ENCODE measurements around the gene TCF7L1.
"Not testable (repeated sequence)": the region's sequence is repeated elsewhere in the genome, so short reads cannot be mapped to it uniquely, and the experiment has no call there.

TCF7L1 gene

DNA sequence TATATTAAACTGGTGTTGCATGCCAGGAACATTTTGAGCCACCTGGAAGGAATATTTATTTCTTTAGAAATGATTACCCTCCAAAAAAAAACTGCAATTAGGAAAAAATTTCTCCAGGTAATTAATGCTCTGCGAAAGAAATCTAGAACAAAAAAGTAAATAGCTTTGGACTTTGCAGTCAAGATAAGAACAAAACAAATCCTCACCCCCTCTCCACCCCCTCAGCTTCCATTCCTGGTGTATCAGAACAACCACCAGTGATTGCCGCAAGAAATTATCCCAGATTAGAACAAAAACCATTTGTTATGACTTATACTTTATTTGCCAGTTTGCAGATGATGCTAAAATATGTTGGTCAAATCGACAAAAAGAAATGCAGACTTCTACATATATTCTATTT is 17.0 kb upstream of the TCF7L1 start:
- H3K27me3 Mint-ChIP-seq = peaks cover 13% of the 10 kb centered on the region
- H3K27ac Mint-ChIP-seq = no peak overlapping the region
- ATAC-seq = no peak
- H3K4me3 Mint-ChIP-seq = no peak overlapping the region
- H3K4me1 Mint-ChIP-seq = no peaks in the 10 kb centered on the region
- no peaks in the 10 kb centered on the region for H3K9me3 Mint-ChIP-seq
- no peaks in the 10 kb centered on the region for H3K36me3 Mint-ChIP-seq

DNA sequence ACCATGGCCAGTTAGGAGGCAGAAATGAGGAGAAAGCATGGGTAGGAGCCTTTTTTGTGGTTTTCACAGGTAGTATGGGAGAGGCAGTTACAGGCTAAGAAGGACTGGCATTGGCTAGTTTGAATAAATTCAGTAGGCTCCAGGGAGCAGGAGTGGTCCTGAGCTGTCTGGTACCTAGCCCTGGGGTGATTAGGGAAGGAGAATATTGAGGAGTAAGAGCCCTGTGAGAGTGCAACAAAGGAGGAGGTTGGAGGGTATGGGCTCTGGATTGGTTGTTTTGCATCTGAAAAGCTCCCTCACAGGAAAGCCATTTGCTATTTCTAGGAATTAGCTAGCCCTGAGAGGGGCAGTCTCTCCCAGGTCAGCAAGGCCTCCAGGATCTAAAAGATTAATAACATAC is 13.3 kb upstream of the TCF7L1 start:
- H3K27ac Mint-ChIP-seq = no peak overlapping the region
- H3K4me3 Mint-ChIP-seq = no peak overlapping the region
- no peaks in the 10 kb centered on the region for H3K9me3 Mint-ChIP-seq
- H3K27me3 Mint-ChIP-seq = no peaks in the 10 kb centered on the region
- H3K36me3 Mint-ChIP-seq = no peaks in the 10 kb centered on the region
- no peak for ATAC-seq
- no peaks in the 10 kb centered on the region for H3K4me1 Mint-ChIP-seq

DNA sequence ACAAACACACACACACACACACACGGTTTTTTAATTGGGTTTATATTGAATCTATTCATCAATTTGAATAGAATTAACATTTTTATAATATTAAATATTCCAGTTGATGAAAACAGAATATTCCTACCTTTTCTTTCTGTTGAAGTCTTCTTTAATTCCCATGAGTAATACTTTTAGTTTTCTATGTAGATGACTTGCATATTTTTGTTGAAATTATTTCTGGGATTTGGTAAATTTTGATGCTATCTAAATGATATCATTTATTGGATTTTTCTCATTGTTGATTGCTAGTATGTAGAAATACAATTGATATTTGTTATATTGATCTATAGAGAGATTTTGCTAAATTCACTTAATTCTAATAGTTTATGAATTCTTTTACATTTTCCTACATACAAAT is 12.8 kb upstream of the TCF7L1 start:
- ATAC-seq = no peak
- Mint-ChIP-seq H3K9me3 (no peaks in the 10 kb centered on the region), H3K27ac (no peak overlapping the region), H3K27me3 (no peaks in the 10 kb centered on the region), H3K36me3 (no peaks in the 10 kb centered on the region), H3K4me3 (no peak overlapping the region), H3K4me1 (no peaks in the 10 kb centered on the region)

DNA sequence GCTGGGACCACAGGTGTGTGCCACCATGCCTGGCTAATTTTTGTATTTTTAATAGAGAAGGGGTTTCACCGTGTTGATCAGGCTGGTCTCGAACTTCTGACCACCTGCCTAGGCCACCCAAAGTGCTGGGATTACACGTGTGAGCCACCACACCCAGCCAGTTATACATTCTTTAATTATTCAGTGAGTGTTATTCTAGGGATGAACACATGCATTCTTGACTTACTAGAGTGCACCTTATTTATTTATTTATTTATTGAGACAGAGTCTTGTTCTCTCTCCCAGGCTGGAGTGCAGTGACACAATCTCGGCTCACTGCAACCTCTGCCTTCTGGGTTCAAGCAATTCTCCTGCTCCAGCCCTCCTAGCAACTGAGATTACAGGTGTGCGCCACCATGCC is 6.7 kb upstream of the TCF7L1 start:
- not testable (repeated sequence) for H3K27ac Mint-ChIP-seq, H3K36me3 Mint-ChIP-seq, H3K4me3 Mint-ChIP-seq, H3K4me1 Mint-ChIP-seq, H3K9me3 Mint-ChIP-seq, ATAC-seq
- H3K27me3 Mint-ChIP-seq = peaks cover 26% of the 10 kb centered on the region

- Mint-ChIP-seq H3K9me3 (no peaks in the 10 kb centered on the region), H3K36me3 (no peaks in the 10 kb centered on the region), H3K4me1 (peaks cover 7% of the 10 kb centered on the region), H3K27me3 (peaks cover 36% of the 10 kb centered on the region), H3K4me3 (no peak overlapping the region), H3K27ac (no peak overlapping the region)
- ATAC-seq = no peak
Measured at GRCh38 chr2:85129861-85130260, 3.3 kb upstream of the TCF7L1 start.

- no peak for ATAC-seq
- H3K4me3 Mint-ChIP-seq = no peak overlapping the region
- H3K4me1 Mint-ChIP-seq = peaks cover 7% of the 10 kb centered on the region
- no peaks in the 10 kb centered on the region for H3K9me3 Mint-ChIP-seq
- no peak overlapping the region for H3K27ac Mint-ChIP-seq
- peaks cover 40% of the 10 kb centered on the region for H3K27me3 Mint-ChIP-seq
- no peaks in the 10 kb centered on the region for H3K36me3 Mint-ChIP-seq
Measured at GRCh38 chr2:85130407-85130806, 2.8 kb upstream of the TCF7L1 start.

DNA sequence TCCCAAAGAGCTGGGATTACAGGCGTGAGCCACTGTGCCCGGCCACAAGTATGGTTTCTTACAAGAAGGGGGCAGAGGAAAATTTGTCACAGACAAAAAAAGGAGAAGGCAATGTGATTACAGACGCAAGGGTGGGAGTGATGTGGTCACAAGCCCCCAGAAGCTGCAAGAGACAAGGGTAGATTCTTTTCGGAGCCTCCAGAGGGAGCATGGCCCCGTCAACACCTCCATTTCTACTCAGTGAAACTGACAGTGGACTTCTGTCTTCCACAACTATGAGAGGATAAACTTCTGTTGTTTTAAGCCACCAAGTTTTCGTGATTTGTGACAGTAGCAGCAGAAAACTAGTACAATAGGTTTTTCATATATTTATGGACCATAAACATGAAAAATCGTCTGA is 2.1 kb upstream of the TCF7L1 start:
- peaks cover 47% of the 10 kb centered on the region for H3K27me3 Mint-ChIP-seq
- no peaks in the 10 kb centered on the region for H3K9me3 Mint-ChIP-seq

GRCh38 chr2:85132397-85132796 is 795 bp upstream of the TCF7L1 start:
- Mint-ChIP-seq H3K27me3 (peaks cover 55% of the 10 kb centered on the region), H3K27ac (no peak overlapping the region), H3K4me1 (peaks cover 7% of the 10 kb centered on the region), H3K9me3 (no peaks in the 10 kb centered on the region), H3K36me3 (no peaks in the 10 kb centered on the region), H3K4me3 (peak overlapping the region; percentile 79)
- ATAC-seq = no peak

More for the DNA sequence above, 2.1 kb upstream of the TCF7L1 start:
- H3K36me3 Mint-ChIP-seq = no peaks in the 10 kb centered on the region
- H3K27ac Mint-ChIP-seq = no peak overlapping the region
- no peak overlapping the region for H3K4me3 Mint-ChIP-seq
- ATAC-seq = no peak
- peaks cover 7% of the 10 kb centered on the region for H3K4me1 Mint-ChIP-seq

GRCh38 chr2:85133751-85134254 is 611 bp downstream of the TCF7L1 start:
- Mint-ChIP-seq H3K36me3 (no peaks in the 10 kb centered on the region), H3K4me1 (peaks cover 7% of the 10 kb centered on the region), H3K27me3 (peaks cover 44% of the 10 kb centered on the region), H3K4me3 (peak overlapping the region; percentile 48), H3K27ac (no peak overlapping the region), H3K9me3 (no peaks in the 10 kb centered on the region)
- ATAC-seq = no peak

DNA sequence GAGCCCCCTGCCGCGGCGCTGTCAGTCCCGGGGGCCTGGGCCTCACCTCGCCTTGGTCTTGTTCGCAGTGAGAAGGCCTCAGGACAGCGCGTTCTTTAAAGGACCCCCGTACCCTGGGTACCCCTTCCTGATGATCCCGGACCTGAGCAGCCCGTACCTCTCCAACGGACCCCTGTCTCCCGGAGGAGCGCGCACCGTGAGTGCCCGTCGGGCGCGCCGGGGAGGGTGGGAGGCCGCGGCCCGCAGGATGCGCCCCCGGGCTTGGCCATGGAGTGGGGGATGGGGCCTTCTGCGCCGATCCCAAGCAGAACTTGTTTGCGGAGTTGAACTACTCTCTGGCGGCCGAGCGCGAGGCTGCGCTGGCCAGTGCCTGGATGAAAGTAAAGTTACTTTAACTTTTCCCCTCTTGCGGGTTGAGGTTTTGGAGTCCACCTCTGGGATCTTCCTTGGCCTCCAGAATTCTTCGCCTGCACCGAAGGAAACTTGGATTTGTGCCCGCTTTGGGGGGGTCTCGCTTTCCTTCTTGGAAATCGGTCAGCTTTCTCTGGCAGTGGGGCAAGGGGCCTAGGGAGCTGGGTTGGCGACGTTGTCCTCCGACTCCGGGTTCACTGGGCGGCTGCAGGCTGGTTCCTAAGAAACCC is 1.2 kb downstream of the TCF7L1 start:
- Mint-ChIP-seq H3K36me3 (no peaks in the 10 kb centered on the region), H3K4me3 (peak overlapping the region; percentile 13), H3K27ac (no peak overlapping the region), H3K9me3 (no peaks in the 10 kb centered on the region), H3K4me1 (peaks cover 7% of the 10 kb centered on the region), H3K27me3 (peaks cover 48% of the 10 kb centered on the region)
- ATAC-seq = no peak

DNA sequence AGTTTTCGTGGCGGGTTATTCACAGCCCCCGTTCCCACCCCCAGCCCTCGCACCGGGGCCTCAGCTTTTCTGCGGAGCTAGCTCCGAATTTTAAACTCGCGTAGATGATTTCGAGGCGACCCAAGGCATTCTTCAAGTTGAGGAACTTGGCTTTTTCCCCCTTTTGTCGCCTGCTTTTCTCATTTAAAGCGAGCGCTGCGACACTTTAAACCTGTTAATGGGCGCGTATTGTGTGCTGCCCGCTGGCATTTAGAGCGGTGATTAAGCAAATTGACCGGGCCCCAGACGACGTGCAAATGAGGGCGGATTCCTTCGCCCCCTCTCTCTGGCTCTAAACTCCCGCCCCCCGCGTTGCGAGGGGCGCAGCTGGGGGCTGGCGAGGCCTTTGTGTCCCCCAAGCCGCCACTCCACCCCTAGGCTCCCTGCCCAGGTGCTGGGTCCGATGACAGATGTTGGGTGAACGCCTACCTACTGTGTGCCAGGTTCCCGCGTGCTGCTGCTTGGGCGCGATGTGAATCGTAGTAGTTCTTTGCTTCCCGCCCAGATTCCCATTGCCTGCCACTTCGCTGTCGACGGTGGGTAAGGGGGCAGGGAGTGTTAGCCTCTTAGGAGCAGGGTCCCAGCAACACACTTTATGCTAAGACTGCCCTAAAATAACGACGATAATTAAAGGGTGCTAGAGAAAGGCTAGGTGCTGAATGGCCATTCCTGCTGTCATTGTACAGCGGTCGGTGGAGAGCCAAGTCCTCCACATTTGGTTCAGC is 1.9 kb downstream of the TCF7L1 start:
- peaks cover 7% of the 10 kb centered on the region for H3K4me1 Mint-ChIP-seq
- no peak for ATAC-seq
- H3K27ac Mint-ChIP-seq = no peak overlapping the region
- peaks cover 53% of the 10 kb centered on the region for H3K27me3 Mint-ChIP-seq
- H3K9me3 Mint-ChIP-seq = no peaks in the 10 kb centered on the region
- H3K36me3 Mint-ChIP-seq = no peaks in the 10 kb centered on the region
- H3K4me3 Mint-ChIP-seq = peak overlapping the region; percentile 13

DNA sequence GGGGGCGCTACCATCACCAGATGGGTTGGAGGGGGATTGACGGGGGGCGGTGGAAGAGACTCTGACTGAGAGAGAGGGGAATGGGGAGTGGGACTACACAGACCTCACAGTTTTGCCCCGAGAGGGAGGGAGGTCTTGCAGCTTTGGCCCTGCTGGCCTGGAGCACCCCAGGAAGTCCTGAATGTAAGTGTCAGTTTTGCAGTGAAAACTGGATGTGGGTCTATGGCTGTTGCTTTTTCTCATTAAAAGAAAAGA is 2.4 kb downstream of the TCF7L1 start:
- H3K4me1 Mint-ChIP-seq = peaks cover 7% of the 10 kb centered on the region
- no peak overlapping the region for H3K27ac Mint-ChIP-seq
- ATAC-seq = no peak
- H3K9me3 Mint-ChIP-seq = no peaks in the 10 kb centered on the region
- H3K4me3 Mint-ChIP-seq = no peak overlapping the region
- H3K27me3 Mint-ChIP-seq = peaks cover 53% of the 10 kb centered on the region
- no peaks in the 10 kb centered on the region for H3K36me3 Mint-ChIP-seq

DNA sequence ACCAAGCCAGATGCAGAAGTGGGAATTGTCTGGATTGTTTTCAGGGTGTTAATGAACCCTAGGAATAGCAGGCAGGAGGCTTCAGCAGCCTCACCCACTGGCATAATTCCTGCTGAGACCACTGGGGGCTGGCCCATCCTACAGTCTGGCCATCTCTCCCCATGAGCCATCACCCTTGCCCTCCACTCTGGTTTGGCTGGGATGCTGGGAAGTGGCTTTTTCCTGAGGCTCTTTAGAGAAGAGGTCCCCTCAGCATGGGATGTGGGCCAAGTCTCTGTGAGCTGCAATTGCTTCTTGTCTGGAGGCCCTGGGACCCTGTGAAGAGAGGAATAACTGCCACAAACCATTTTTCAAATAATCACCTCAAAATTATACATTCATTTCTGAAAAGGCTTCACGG is 4.0 kb downstream of the TCF7L1 start:
- Mint-ChIP-seq H3K27ac (no peak overlapping the region), H3K4me3 (no peak overlapping the region), H3K9me3 (no peaks in the 10 kb centered on the region), H3K4me1 (peaks cover 7% of the 10 kb centered on the region), H3K36me3 (no peaks in the 10 kb centered on the region), H3K27me3 (peaks cover 58% of the 10 kb centered on the region)
- ATAC-seq = no peak

GRCh38 chr2:85143463-85144082 is 10.4 kb downstream of the TCF7L1 start:
- Mint-ChIP-seq H3K36me3 (no peaks in the 10 kb centered on the region), H3K4me3 (no peak overlapping the region), H3K9me3 (no peaks in the 10 kb centered on the region), H3K27ac (no peak overlapping the region), H3K4me1 (no peaks in the 10 kb centered on the region), H3K27me3 (peaks cover 44% of the 10 kb centered on the region)
- no peak for ATAC-seq

- Mint-ChIP-seq H3K4me3 (no peak overlapping the region), H3K27me3 (peaks cover 31% of the 10 kb centered on the region), H3K4me1 (no peaks in the 10 kb centered on the region), H3K27ac (no peak overlapping the region), H3K36me3 (no peaks in the 10 kb centered on the region), H3K9me3 (no peaks in the 10 kb centered on the region)
- no peak for ATAC-seq
Measured at GRCh38 chr2:85145116-85145820, 12.1 kb downstream of the TCF7L1 start.

All from stimulated activated memory B cell treated with anti-CD40 and anti-IgM and Interleukin-4, amounts not matched to agents 10 μg/mL and 1 μg/mL and 100 μg/mL, for 72 hours (primary cell).